Measurements from ENCODE around the gene LYPD4. TPM values are rescaled to one million over a fixed set of nuclear protein-coding genes. Genes with fewer than 3 reads are reported as not detected.

Gene LYPD4
- total RNA-seq = not detected in 2 replicates

DNA sequence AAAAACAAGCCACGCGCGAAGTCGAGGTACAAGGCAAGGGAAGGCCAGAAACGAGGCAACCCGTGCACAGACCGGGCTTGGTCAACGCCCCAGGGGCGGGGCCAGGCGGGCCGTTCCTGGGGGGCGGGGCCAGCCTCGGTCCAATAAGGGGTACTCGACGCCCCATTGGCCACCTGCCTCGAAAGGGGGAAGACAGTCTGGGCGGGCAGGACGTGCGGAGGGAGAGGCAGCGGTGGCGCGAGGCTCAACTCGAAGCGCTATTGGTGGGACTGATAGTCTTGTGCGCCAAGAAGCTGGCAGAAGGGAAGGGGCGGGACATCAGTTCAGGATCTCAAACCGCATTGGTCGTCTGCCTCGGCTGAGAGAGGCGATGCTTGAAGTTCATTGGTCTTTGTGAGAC is at the start of gene LYPD4:
TSS of gene LYPD4 (minus strand) at position 83 of the 400 bp plus-strand sequence. CDS start 5,398 bp downstream, outside the sequence.

GRCh38 chr19:41882568-41883462 is 38.3 kb upstream of the LYPD4 start, which contains the start of gene ARHGEF1:
ARHGEF1 (plus strand) TSS chr19:41883184; CDS start chr19:41888083, 4,899 bp downstream.

GRCh38 chr19:41876847-41877832 is 32.7 kb upstream of the LYPD4 start, which contains the start of gene CD79A:
CD79A (plus strand) TSS chr19:41877279; CDS start chr19:41877305, 26 bp downstream.

DNA sequence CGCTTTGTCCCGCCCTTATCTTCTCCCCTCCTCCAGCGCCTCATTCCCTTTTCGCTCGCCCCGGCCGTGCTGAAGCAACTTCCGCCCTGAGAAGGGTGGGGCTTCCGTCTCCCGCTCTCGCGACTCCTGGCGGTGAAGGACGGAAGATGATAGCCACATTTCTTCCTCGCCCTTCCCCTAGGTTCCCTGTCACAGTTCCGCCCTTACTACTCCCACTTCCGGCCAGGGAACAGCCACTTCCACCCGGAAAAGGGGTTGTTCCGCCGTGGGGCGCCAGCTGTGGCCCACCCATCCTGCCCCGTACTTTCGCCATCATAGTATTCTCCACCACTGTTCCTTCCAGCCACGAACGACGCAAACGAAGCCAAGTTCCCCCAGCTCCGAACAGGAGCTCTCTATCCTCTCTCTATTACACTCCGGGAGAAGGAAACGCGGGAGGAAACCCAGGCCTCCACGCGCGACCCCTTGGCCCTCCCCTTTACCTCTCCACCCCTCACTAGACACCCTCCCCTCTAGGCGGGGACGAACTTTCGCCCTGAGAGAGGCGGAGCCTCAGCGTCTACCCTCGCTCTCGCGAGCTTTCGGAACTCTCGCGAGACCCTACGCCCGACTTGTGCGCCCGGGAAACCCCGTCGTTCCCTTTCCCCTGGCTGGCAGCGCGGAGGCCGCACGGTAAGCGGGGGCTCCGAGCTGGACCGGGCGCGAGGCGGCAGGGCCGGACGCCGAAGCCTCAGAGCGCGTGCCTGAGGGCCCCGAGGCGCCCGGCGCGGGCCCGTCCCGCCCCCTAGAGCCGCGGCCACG is 15.3 kb upstream of the LYPD4 start, which contains the start of gene RPS19:
TSS of gene RPS19 (plus strand) at position 638 of the 801 bp plus-strand sequence. CDS start 520 bp downstream, outside the sequence.

DNA sequence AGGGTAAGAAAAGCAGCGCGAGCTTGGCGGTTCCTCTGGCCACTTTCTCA is 343 bp upstream of the LYPD4 start, which contains the start of gene DMRTC2:
TSS of gene DMRTC2 (plus strand) at position 42 of the 50 bp plus-strand sequence. CDS start 2,387 bp downstream, outside the sequence.

DNA sequence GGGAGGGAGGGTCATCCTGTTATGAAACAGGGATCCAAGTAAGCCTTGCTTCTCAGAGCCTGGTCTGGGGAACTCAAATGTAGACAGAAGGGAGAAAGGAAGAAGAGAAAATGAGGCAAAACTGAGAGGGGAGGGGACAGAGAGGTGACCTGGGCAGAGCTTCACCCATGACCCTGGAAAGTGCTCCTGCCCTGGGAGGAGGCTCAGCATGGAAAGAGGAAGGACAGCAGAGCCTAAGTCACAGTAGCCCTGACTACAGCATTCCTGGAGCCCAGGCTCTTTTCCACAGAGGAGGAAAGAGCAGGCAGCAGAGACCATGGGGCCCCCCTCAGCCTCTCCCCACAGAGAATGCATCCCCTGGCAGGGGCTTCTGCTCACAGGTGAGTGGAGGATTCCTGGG is 48.1 kb downstream of the LYPD4 start, which contains the start of gene CEACAM3:
TSS of gene CEACAM3 (plus strand) at position 226 of the 400 bp plus-strand sequence. CDS start at position 317, 91 bp downstream.

Other genes with a start within 250 kb of the LYPD4 start
- not detected in 2 replicates for gene CEACAM4, start 217.6 kb downstream of the LYPD4 start, total RNA-seq
- gene CEACAM7, start 156.4 kb downstream of the LYPD4 start, total RNA-seq = 0.71 TPM in 1 of 2 replicates, not detected in the other
- 9.5 and 24.6 TPM in 2 replicates for gene CEACAM5, start 136.1 kb downstream of the LYPD4 start, total RNA-seq
- 25.0 and 35.1 TPM in 2 replicates for gene CEACAM6, start 89.2 kb downstream of the LYPD4 start, total RNA-seq
- not detected in 2 replicates for gene CEACAM3, start 48.1 kb downstream of the LYPD4 start, total RNA-seq
- not detected in 2 replicates for gene DMRTC2, start 359 bp upstream of the LYPD4 start, total RNA-seq
- 2,184 and 2,295 TPM in 2 replicates for gene RPS19, start 15.6 kb upstream of the LYPD4 start, total RNA-seq
- not detected in 2 replicates for gene CD79A, start 32.6 kb upstream of the LYPD4 start, total RNA-seq
- 50.2 and 63.1 TPM in 2 replicates for gene ARHGEF1, start 38.5 kb upstream of the LYPD4 start, total RNA-seq
- gene ERFL, start 83.8 kb upstream of the LYPD4 start, total RNA-seq = 0.07 TPM in 1 of 2 replicates, not detected in the other
- 166 and 177 TPM in 2 replicates for gene RABAC1, start 114.6 kb upstream of the LYPD4 start, total RNA-seq
- 0.33 TPM in 1 of 2 replicates, not detected in the other for gene ATP1A3, start 149.5 kb upstream of the LYPD4 start, total RNA-seq
- gene GRIK5, start 225.5 kb upstream of the LYPD4 start, total RNA-seq = 0.21 TPM in 1 of 2 replicates, not detected in the other
- 16.1 and 25.2 TPM in 2 replicates for gene ZNF574, start 231.5 kb upstream of the LYPD4 start, total RNA-seq

All from airway epithelial cell (primary cell).